HepG2 (cell line): ENCODE results near the gene RNASE7. TPM values are rescaled to one million over a fixed set of nuclear protein-coding genes. Genes with fewer than 3 reads are reported as not detected.
A peak's percentile ranks its signal among the peaks of the same experiment; 100 is the strongest.

Experiments used
- ASH2L ChIP-seq: fragments of 300-600, 200-600 bp; sonication (generic); IDR thresholded peaks from 2 replicates; pipeline ENCODE4 v1.7.0; 2017; ENCODE audit warnings: low read depth, mild to moderate bottlenecking, moderate library complexity, mixed read lengths, low read length; ENCODE audit not compliant: insufficient read length
- ATM ChIP-seq: fragments of 450-650 bp; IDR thresholded peaks from 2 replicates; pipeline ENCODE4 v1.7.1; 2017; ENCODE audit warnings: mild to moderate bottlenecking, borderline replicate concordance
- CAMTA2 ChIP-seq: sonication (generic); formaldehyde crosslinking; IDR thresholded peaks from 2 replicates; pipeline ENCODE4 v1.4.0; 2020; ENCODE audit warnings: mild to moderate bottlenecking, missing genetic modification reagents, borderline replicate concordance
- DRAP1 ChIP-seq: IDR thresholded peaks from 2 replicates; pipeline ENCODE4 v1.6.1; 2016; ENCODE audit warnings: missing genetic modification reagents, missing compliant biosample characterization
- EP300 ChIP-seq, 3 experiments: sonication (generic) in 1 of 3; formaldehyde crosslinking in 1 of 3; IDR thresholded peaks; 2 replicates each; pipeline versions ENCODE4 v1.5.1 to v1.6.1; 2011 to 2020; ENCODE audit warnings: low read depth in 2 of 3, low read length in 2 of 3, borderline replicate concordance in 1 of 3, improper control_type of control experiment in 1 of 3, mild to moderate bottlenecking in 1 of 3, missing genetic modification reagents in 1 of 3, moderate library complexity in 1 of 3
- HDAC2 ChIP-seq: sonication (generic); formaldehyde crosslinking; IDR thresholded peaks from 2 replicates; pipeline ENCODE4 v1.4.0; 2020; ENCODE audit warnings: missing genetic modification reagents
- HNF4G ChIP-seq, 2 experiments: sonication (generic) in 1 of 2; formaldehyde crosslinking in 1 of 2; IDR thresholded peaks; 2 replicates each; pipeline versions ENCODE4 v1.4.0 to v1.6.1; 2011 to 2020; ENCODE audit warnings: borderline replicate concordance in 2 of 2, low read depth in 2 of 2, mild to moderate bottlenecking in 2 of 2, low read length in 1 of 2, missing genetic modification reagents in 1 of 2, moderate library complexity in 1 of 2
- KLF9 ChIP-seq: IDR thresholded peaks from 2 replicates; pipeline ENCODE4 v1.6.1; 2016; ENCODE audit warnings: low read depth
- MLX ChIP-seq: IDR thresholded peaks from 2 replicates; pipeline ENCODE4 v1.6.1; 2016
- NR2F6 ChIP-seq, 2 experiments: IDR thresholded peaks; 2 replicates each; pipeline ENCODE4 v1.6.1; 2016; ENCODE audit warnings: antibody characterized with exemption in 1 of 2, mild to moderate bottlenecking in 1 of 2
- PAXIP1 ChIP-seq: sonication (generic); formaldehyde crosslinking; conservative IDR thresholded peaks from 2 replicates; pipeline ENCODE4 v1.4.0; 2020; ENCODE audit warnings: mild to moderate bottlenecking, missing genetic modification reagents, moderate library complexity
- SKIL ChIP-seq: sonication (generic); formaldehyde crosslinking; IDR thresholded peaks from 2 replicates; pipeline ENCODE4 v1.8.0; 2022; ENCODE audit warnings: missing genetic modification reagents, mild to moderate bottlenecking, moderate library complexity, borderline replicate concordance
- SOX13 ChIP-seq, 3 experiments: fragments of 450-650 bp in 1 of 3; sonication (generic) in 1 of 3; formaldehyde crosslinking in 1 of 3; IDR thresholded peaks in 2 of 3; conservative IDR thresholded peaks in 1 of 3; 2 replicates each; pipeline versions ENCODE4 v1.5.0 to v1.6.1; 2016 to 2020; ENCODE audit warnings: antibody characterized with exemption in 1 of 3, mild to moderate bottlenecking in 1 of 3, missing compliant biosample characterization in 1 of 3, missing genetic modification reagents in 1 of 3, moderate library complexity in 1 of 3
- SOX5 ChIP-seq: IDR thresholded peaks from 2 replicates; pipeline ENCODE4 v1.6.1; 2016; ENCODE audit warnings: borderline replicate concordance
- ZFX ChIP-seq: sonication (generic); formaldehyde crosslinking; IDR thresholded peaks from 2 replicates; pipeline ENCODE4 v1.4.0; 2020; ENCODE audit warnings: mild to moderate bottlenecking, low read depth, missing genetic modification reagents, moderate library complexity
- ZNF432 ChIP-seq: sonication (generic); formaldehyde crosslinking; IDR thresholded peaks from 2 replicates; pipeline ENCODE4 v1.5.0; 2020; ENCODE audit warnings: missing genetic modification reagents, mild to moderate bottlenecking, borderline replicate concordance
- ZNF510 ChIP-seq: sonication (generic); formaldehyde crosslinking; IDR thresholded peaks from 2 replicates; pipeline ENCODE4 v1.4.0; 2020; ENCODE audit warnings: low read depth, mild to moderate bottlenecking, missing genetic modification reagents
- ZNF567 ChIP-seq: sonication (generic); formaldehyde crosslinking; IDR thresholded peaks from 2 replicates; pipeline ENCODE4 v1.8.1; 2023; ENCODE audit warnings: mild to moderate bottlenecking, missing genetic modification reagents, borderline replicate concordance
- ZNF589 ChIP-seq: sonication (generic); formaldehyde crosslinking; conservative IDR thresholded peaks from 2 replicates; pipeline ENCODE4 v1.8.0; 2022; ENCODE audit warnings: mild to moderate bottlenecking, moderate library complexity, missing genetic modification reagents
- ZSCAN9 ChIP-seq: IDR thresholded peaks from 2 replicates; pipeline ENCODE4 v1.6.1; 2016; ENCODE audit warnings: borderline replicate concordance
- polyA plus RNA-seq, 8 experiments: library from polyadenylated mRNA; depleted of rRNA in 3 of 8; stranded (reverse) in 7 of 8; unstranded in 1 of 8; fragments of >200 nt; fragmentation: Illumina TruSeq in 4 of 8; extraction: Trizol in 4 of 8; gene quantifications; 2 replicates each; pipeline versions ENCODE4 v1.2.1 to v1.2.3, GENCODE V29; 2011 to 2016; ENCODE audit warnings: low read depth in 4 of 8, missing spikeins in 1 of 8, mixed read lengths in 1 of 8; ENCODE audit not compliant: insufficient read depth in 1 of 8
- total RNA-seq, 5 experiments: library from RNA; depleted of rRNA; stranded (reverse); fragments of >200 nt; fragmentation: Illumina TruSeq; extraction: Trizol; gene quantifications; 2 replicates each; pipeline ENCODE4 v1.2.3, GENCODE V29; 2016; ENCODE audit warnings: low read depth in 1 of 5

RNASE7 gene
- total and polyA plus RNA-seq, 2 of the 13 experiments (the other 11 are each of a cell fraction or from before 2014, with no cell fraction given): 0.04 TPM; not detected in 1

- TF ChIP-seq EP300 (IDR thresholded peaks at IDR 0.05; ENCODE audit: low read depth in 2 of 2, low read length in 2 of 2) (peak in 1 of 2 experiments; percentile 81; a peak in 2 of 4 replicates), EP300 (CRISPR knock-in tag; IDR thresholded peaks at IDR 0.05; ENCODE audit: borderline replicate concordance) (peak; percentile 71; the same call in 1 of the 2 replicates), HDAC2 (CRISPR knock-in tag) (peak; percentile 67), ZNF567 (CRISPR knock-in tag) (0 out of 2 replicates have a peak, but pooled peaks have one; percentile 57), ZNF432 (CRISPR knock-in tag) (no peak), MLX (CRISPR knock-in tag) (peak; percentile 39; the same call in 1 of the 2 replicates), ATM (no peak), SKIL (CRISPR knock-in tag) (peak; percentile 75), ZSCAN9 (peak; percentile 44; the same call in 1 of the 2 replicates), PAXIP1 (CRISPR knock-in tag) (peak; percentile 56), ASH2L (peak; percentile 34), ZNF510 (CRISPR knock-in tag) (no peak), NR2F6 (IDR thresholded peaks at IDR 0.05) (peak; percentile 60; the same call in 1 of the 2 replicates), NR2F6 (CRISPR knock-in tag; IDR thresholded peaks at IDR 0.05) (peak; percentile 52; the same call in 1 of the 2 replicates), ZNF589 (0 out of 2 replicates have a peak, but pooled peaks have one; percentile 48), HNF4G (IDR thresholded peaks at IDR 0.05; ENCODE audit: borderline replicate concordance, low read depth, low read length) (no peak), HNF4G (CRISPR knock-in tag; IDR thresholded peaks at IDR 0.05; ENCODE audit: borderline replicate concordance, low read depth) (peak; percentile 24; the same call in 1 of the 2 replicates), DRAP1 (CRISPR knock-in tag) (no peak), KLF9 (CRISPR knock-in tag) (no peak), ZFX (0 out of 2 replicates have a peak, but pooled peaks have one; percentile 20), CAMTA2 (CRISPR knock-in tag) (no peak), SOX13 (IDR thresholded peaks at IDR 0.05) (peak; percentile 93), SOX13 (CRISPR knock-in tag; conservative IDR thresholded peaks at IDR 0.05 in 1 of 2, IDR thresholded peaks at IDR 0.05 in 1 of 2) (peak in 1 of 2 experiments; percentile 99; a peak in 2 of 4 replicates), SOX5 (peak; percentile 98)
Observed at GRCh38 chr14:21048638-21049037, 6.5 kb downstream of the RNASE7 start (continued).
